Endodermal cell (in vitro differentiated cells): ENCODE data around the gene LPP. TPM values are rescaled to one million over a fixed set of nuclear protein-coding genes. Genes with fewer than 3 reads are reported as not detected.

Experiments used
- DNase-seq: peaks from one replicate; pipeline ENCODE4 v3.0.0-alpha.2; 2017
- H3K27ac ChIP-seq: 2 replicates; pipeline ENCODE4 v1.5.1; 2013; ENCODE audit warnings: mild to moderate bottlenecking, low read depth, low read length, moderate library complexity
- H3K27me3 ChIP-seq: 2 replicates; pipeline ENCODE4 v1.6.1; 2013; ENCODE audit warnings: mild to moderate bottlenecking, low read length, moderate library complexity; ENCODE audit not compliant: insufficient read depth, control insufficient read depth, poor library complexity, severe bottlenecking
- H3K36me3 ChIP-seq: 2 replicates; pipeline ENCODE4 v1.7.0; 2013; ENCODE audit warnings: mild to moderate bottlenecking, low read length, moderate library complexity; ENCODE audit not compliant: control insufficient read depth, insufficient read depth
- H3K4me1 ChIP-seq: one replicate; pipeline ENCODE4 v1.7.0; 2013; ENCODE audit warnings: low read length; ENCODE audit not compliant: control insufficient read depth, insufficient read depth
- H3K4me3 ChIP-seq: 2 replicates; pipeline ENCODE4 v1.5.1; 2013; ENCODE audit warnings: mild to moderate bottlenecking, low read length, moderate library complexity
- H3K9ac ChIP-seq: 2 replicates; pipeline ENCODE4 v1.6.1; 2013; ENCODE audit warnings: mild to moderate bottlenecking, low read length, moderate library complexity; ENCODE audit not compliant: poor library complexity, severe bottlenecking; ENCODE audit errors: extremely low read depth
- H3K9me3 ChIP-seq: 2 replicates; pipeline ENCODE4 v1.6.1; 2013; ENCODE audit warnings: mild to moderate bottlenecking, low read length, moderate library complexity; ENCODE audit not compliant: control insufficient read depth
- H3K27ac Mint-ChIP-seq: 2 replicates; pipeline ENCODE4 v1.8.0; 2020; ENCODE audit warnings: mixed read lengths
- H3K27me3 Mint-ChIP-seq: 2 replicates; pipeline ENCODE4 v1.8.0; 2021; ENCODE audit warnings: mild to moderate bottlenecking, mixed read lengths; ENCODE audit not compliant: insufficient read depth
- H3K36me3 Mint-ChIP-seq: 2 replicates; pipeline ENCODE4 v1.8.0; 2020; ENCODE audit warnings: low read depth, mixed read lengths
- H3K4me1 Mint-ChIP-seq: 2 replicates; pipeline ENCODE4 v1.8.0; 2020; ENCODE audit warnings: mixed read lengths
- H3K4me3 Mint-ChIP-seq: 2 replicates; pipeline ENCODE4 v1.8.0; 2020; ENCODE audit warnings: mild to moderate bottlenecking, moderate library complexity, mixed read lengths
- H3K9me3 Mint-ChIP-seq: 2 replicates; pipeline ENCODE4 v1.8.0; 2020; ENCODE audit warnings: mild to moderate bottlenecking, mixed read lengths
- CTCF ChIP-seq: fragments of 200-600 bp; sonication (generic); conservative IDR thresholded peaks from 2 replicates; pipeline ENCODE4 v1.5.0; 2021; ENCODE audit warnings: antibody characterized with exemption, mild to moderate bottlenecking
- WGBS, 2 experiments: methylation state at CpG; one replicate each; pipeline versions ENCODE4 v1.1.5 to v1.1.7; 2013; ENCODE audit warnings: missing lambda C conversion rate in 2 of 2, mixed read lengths in 1 of 2; ENCODE audit not compliant: insufficient coverage in 1 of 2, insufficient read length in 1 of 2; 5-methylcytosine and 5-hydroxymethylcytosine counted together
- total RNA-seq, 2 donors: library from RNA; stranded (reverse); fragmentation: NEBNext Ultra II Directional in 1 of 2; extraction: Animal tissue kit (Norgen Biotek cat#: 25700) in 1 of 2; gene quantifications; 2 replicates in 1 of 2; 3 replicates in 1 of 2; pipeline ENCODE4 v1.2.1, GENCODE V29; 2021

LPP gene
- total RNA-seq, 2 donors from 2014 or later = 78.0 to 105 TPM

GRCh38 chr3:188299068-188299467, 145.1 kb downstream of the LPP start:
- no peaks in the 10 kb centered on the region for H3K27me3 Mint-ChIP-seq
- no peak overlapping the region for H3K4me3 ChIP-seq
- WGBS, 2 experiments = 88 to 89% methylated on average over 11 of the region's 11 CpGs
- H3K36me3 ChIP-seq = peaks cover 10% of the 10 kb centered on the region
- peak overlapping the region; percentile 19 for H3K27ac Mint-ChIP-seq
- peak overlapping the region; percentile 58 for H3K27ac ChIP-seq
- H3K27me3 ChIP-seq = no peaks in the 10 kb centered on the region
- no peak overlapping the region for H3K4me3 Mint-ChIP-seq
- peaks cover 54% of the 10 kb centered on the region for H3K4me1 Mint-ChIP-seq
- H3K9ac ChIP-seq = no peak overlapping the region
- no peak for TF ChIP-seq CTCF
- H3K9me3 Mint-ChIP-seq = no peaks in the 10 kb centered on the region
- peaks cover 16% of the 10 kb centered on the region for H3K4me1 ChIP-seq
- no peak for DNase-seq
- peaks cover under 1% of the 10 kb centered on the region for H3K36me3 Mint-ChIP-seq
- no peaks in the 10 kb centered on the region for H3K9me3 ChIP-seq

GRCh38 chr3:188299708-188300107, 145.8 kb downstream of the LPP start:
- Histone ChIP-seq H3K27me3 (no peaks in the 10 kb centered on the region), H3K4me3 (no peak overlapping the region), H3K27ac (no peak overlapping the region), H3K36me3 (peaks cover 10% of the 10 kb centered on the region), H3K9ac (no peak overlapping the region), H3K9me3 (no peaks in the 10 kb centered on the region), H3K4me1 (peaks cover 10% of the 10 kb centered on the region)
- H3K27ac Mint-ChIP-seq = peak overlapping the region; percentile 19
- H3K4me3 Mint-ChIP-seq = no peak overlapping the region
- no peaks in the 10 kb centered on the region for H3K9me3 Mint-ChIP-seq
- H3K4me1 Mint-ChIP-seq = peaks cover 50% of the 10 kb centered on the region
- no peak for DNase-seq
- H3K36me3 Mint-ChIP-seq = no peaks in the 10 kb centered on the region
- no peaks in the 10 kb centered on the region for H3K27me3 Mint-ChIP-seq
- no peak for TF ChIP-seq CTCF
- WGBS, 2 experiments = 96 to 100% methylated on average over 1 to 2 of the region's 2 CpGs

GRCh38 chr3:188301147-188301546, 147.2 kb downstream of the LPP start:
- H3K9me3 ChIP-seq = no peaks in the 10 kb centered on the region
- no peaks in the 10 kb centered on the region for H3K27me3 ChIP-seq
- H3K27ac ChIP-seq = no peak overlapping the region
- no peaks in the 10 kb centered on the region for H3K9me3 Mint-ChIP-seq
- WGBS, 2 experiments = 86 to 100% methylated on average over 1 of the region's 1 CpG
- peaks cover 43% of the 10 kb centered on the region for H3K4me1 Mint-ChIP-seq
- no peak for DNase-seq
- H3K36me3 Mint-ChIP-seq = peaks cover 7% of the 10 kb centered on the region
- no peak overlapping the region for H3K27ac Mint-ChIP-seq
- no peak overlapping the region for H3K4me3 ChIP-seq
- H3K4me1 ChIP-seq = peaks cover 10% of the 10 kb centered on the region
- H3K36me3 ChIP-seq = peaks cover 24% of the 10 kb centered on the region
- TF ChIP-seq CTCF = no peak
- H3K9ac ChIP-seq = no peak overlapping the region
- H3K4me3 Mint-ChIP-seq = no peak overlapping the region
- no peaks in the 10 kb centered on the region for H3K27me3 Mint-ChIP-seq
